ENCODE measurements around the gene POU1F1.

POU1F1 gene

DNA sequence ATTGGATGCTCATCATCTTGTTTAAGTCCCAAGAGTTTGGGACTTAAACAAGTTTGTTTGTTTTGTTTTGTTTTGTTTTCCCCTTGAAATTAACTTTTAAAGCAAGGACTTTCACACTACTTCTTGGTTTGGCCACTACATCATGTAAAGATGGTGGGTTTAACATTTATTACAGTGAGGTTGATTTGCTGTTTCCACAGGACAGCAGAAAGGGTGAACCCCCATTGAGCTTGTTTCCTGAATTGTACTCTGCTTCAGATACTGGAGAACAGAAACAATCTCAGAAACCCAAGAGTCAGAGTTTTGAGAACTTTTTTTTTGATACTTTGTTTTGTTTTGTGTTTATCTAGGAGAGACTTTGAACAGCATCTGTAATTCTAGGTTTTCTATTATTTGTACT, 6.7 kb downstream of the POU1F1 start:
- no peak for DNase-seq
- Histone ChIP-seq H3K4me3 (ENCODE audit: low read depth, low read length) (no peak overlapping the region), H3K27ac (no peak overlapping the region), H3K27me3 (replicated peaks) (no peaks in the 10 kb centered on the region), H3K36me3 (replicated peaks) (no peaks in the 10 kb centered on the region)
- TF ChIP-seq, protein P1, sequence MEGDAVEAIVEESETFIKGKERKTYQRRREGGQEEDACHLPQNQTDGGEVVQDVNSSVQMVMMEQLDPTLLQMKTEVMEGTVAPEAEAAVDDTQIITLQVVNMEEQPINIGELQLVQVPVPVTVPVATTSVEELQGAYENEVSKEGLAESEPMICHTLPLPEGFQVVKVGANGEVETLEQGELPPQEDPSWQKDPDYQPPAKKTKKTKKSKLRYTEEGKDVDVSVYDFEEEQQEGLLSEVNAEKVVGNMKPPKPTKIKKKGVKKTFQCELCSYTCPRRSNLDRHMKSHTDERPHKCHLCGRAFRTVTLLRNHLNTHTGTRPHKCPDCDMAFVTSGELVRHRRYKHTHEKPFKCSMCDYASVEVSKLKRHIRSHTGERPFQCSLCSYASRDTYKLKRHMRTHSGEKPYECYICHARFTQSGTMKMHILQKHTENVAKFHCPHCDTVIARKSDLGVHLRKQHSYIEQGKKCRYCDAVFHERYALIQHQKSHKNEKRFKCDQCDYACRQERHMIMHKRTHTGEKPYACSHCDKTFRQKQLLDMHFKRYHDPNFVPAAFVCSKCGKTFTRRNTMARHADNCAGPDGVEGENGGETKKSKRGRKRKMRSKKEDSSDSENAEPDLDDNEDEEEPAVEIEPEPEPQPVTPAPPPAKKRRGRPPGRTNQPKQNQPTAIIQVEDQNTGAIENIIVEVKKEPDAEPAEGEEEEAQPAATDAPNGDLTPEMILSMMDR (IDR thresholded peaks at IDR 0.05; ENCODE audit: low read depth, low read length, missing control alignments) = no peak
- in situ Hi-C loops (cut with HindIII; ENCODE audit: low pct_ligation_motif_present, low sequenced_read_pairs) = no loop called here

DNA sequence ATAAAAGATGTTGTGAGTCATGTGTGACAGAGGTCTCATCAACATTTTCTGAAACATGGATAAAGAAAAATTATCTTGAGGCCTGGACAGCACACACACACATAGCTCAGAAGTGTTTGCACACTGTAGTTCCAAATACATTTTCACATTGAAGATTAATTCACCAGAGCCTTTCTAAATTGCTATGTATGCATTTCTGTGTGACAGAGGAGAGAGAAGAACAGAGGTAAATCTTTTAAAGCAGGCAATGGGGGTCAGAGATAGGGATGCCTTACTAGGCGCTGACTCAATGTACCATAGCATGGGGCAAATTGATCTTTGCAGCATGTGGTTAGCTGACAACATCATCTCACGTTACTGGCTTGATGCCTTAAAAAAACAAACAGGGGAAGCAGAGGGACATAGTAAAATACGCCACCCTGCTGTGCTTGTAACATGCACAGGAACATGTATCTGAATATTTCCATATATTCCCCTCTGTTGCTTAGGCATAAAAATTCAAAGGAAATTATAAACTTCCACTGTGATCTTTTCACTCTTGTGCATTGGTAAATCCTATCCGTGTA, 7.7 kb downstream of the POU1F1 start:
- TF ChIP-seq, protein P1 (IDR thresholded peaks at IDR 0.05; ENCODE audit: low read depth, low read length, missing control alignments) = no peak
- no peaks in the 10 kb centered on the region for H3K36me3 ChIP-seq (replicated peaks)
- H3K27ac ChIP-seq = no peak overlapping the region
- peak; percentile 53 for DNase-seq
- H3K27me3 ChIP-seq (replicated peaks) = no peaks in the 10 kb centered on the region
- in situ Hi-C loops (cut with HindIII; ENCODE audit: low pct_ligation_motif_present, low sequenced_read_pairs) = no loop called here
- H3K4me3 ChIP-seq (ENCODE audit: low read depth, low read length) = no peak overlapping the region

DNA sequence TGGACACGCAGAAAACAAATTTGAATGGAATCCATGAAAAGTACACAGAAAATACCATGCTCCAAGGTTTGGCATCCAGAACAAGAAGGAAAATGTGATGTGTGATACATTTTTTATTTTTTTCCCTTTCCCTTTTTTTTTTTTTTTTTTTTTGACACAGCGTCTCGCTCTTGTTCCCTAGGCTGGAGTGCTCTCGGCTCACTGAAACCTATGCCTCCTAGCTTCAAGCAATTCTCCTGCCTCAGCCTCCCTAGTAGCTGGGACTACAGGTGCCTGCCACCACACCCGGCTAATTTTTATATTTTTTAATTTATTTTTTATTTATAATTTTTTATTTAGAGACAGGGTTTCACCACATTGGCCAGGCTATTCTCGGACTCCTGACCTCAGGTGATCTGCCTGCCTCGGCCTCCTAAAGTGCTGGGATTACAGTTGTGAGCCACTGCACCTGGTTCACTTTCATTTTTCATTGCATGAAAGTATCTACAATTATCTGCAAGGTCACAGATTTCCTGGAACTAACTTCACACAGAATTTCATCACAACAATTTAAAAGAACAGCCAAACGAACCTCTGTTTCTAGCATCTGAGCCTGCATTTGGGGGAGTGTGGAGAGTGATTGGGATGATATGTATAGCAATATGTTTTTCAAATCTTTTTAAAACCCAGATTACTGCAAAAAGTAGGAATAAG, 8.3 kb downstream of the POU1F1 start:
- no peaks in the 10 kb centered on the region for H3K36me3 ChIP-seq (replicated peaks)
- TF ChIP-seq, protein P1 (IDR thresholded peaks at IDR 0.05; ENCODE audit: low read depth, low read length, missing control alignments) = no peak
- no peak for DNase-seq
- no peaks in the 10 kb centered on the region for H3K27me3 ChIP-seq (replicated peaks)
- in situ Hi-C loops (cut with HindIII; ENCODE audit: low pct_ligation_motif_present, low sequenced_read_pairs) = no loop called here
- no peak overlapping the region for H3K4me3 ChIP-seq (ENCODE audit: low read depth, low read length)
- H3K27ac ChIP-seq = no peak overlapping the region

DNA sequence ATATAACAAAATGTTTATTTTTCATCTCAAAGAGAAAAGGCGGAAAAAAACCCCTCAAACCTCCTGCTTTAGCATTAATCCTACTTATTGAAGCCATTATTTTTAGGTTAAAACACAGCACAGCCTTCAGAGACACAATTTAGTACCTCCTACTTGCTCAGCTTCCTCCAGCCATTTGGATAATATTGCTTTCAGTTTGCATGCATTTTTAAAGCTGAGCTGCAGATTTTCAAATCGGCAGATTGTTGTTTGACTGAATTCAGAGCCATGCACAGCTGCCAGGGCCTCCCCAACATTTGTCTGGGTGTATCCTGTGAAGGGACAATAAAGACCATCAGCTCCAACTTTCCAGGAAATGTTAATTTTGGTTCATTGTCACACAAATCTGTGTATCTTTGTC, 14.5 kb downstream of the POU1F1 start:
- no peaks in the 10 kb centered on the region for H3K36me3 ChIP-seq (replicated peaks)
- in situ Hi-C loops (cut with HindIII; ENCODE audit: low pct_ligation_motif_present, low sequenced_read_pairs) = no loop called here
- H3K27ac ChIP-seq = no peak overlapping the region

DNA sequence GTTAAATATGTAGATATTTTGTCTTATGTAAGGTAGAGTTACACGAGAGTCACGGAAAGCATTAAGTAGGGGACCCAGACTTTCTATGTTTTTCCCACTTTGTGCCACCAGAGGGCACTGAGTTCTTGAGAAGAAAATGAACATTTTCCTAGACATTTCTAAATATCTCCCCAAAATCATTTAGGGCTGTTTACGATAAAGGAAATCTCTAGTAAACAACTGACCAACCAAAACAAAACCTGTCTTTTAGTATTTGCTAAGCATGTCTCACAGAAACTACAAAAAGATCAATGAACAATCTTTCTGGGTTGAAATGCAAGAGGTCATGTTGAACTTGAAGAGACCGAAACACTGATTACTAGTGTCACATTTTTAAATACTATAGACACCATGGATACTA, 16.1 kb downstream of the POU1F1 start:
- H3K27me3 ChIP-seq (replicated peaks) = no peaks in the 10 kb centered on the region
- in situ Hi-C loops (cut with HindIII; ENCODE audit: low pct_ligation_motif_present, low sequenced_read_pairs) = no loop called here
- H3K4me3 ChIP-seq (ENCODE audit: low read depth, low read length) = no peak overlapping the region
- no peaks in the 10 kb centered on the region for H3K36me3 ChIP-seq (replicated peaks)
- H3K27ac ChIP-seq = no peak overlapping the region
- DNase-seq = peak; percentile 57
- TF ChIP-seq, protein P1 (IDR thresholded peaks at IDR 0.05; ENCODE audit: low read depth, low read length, missing control alignments) = peak; percentile 69

More for the DNA sequence above, 14.5 kb downstream of the POU1F1 start:
- TF ChIP-seq, protein P1 (IDR thresholded peaks at IDR 0.05; ENCODE audit: low read depth, low read length, missing control alignments) = no peak
- Histone ChIP-seq H3K27me3 (replicated peaks) (no peaks in the 10 kb centered on the region), H3K4me3 (ENCODE audit: low read depth, low read length) (no peak overlapping the region)
- DNase-seq = no peak

All from brain microvascular endothelial cell (primary cell).